ENCODE measurements around the gene EP400.
"Not testable (repeated sequence)": the region's sequence is repeated elsewhere in the genome, so short reads cannot be mapped to it uniquely, and the experiment has no call there.

EP400 gene

DNA sequence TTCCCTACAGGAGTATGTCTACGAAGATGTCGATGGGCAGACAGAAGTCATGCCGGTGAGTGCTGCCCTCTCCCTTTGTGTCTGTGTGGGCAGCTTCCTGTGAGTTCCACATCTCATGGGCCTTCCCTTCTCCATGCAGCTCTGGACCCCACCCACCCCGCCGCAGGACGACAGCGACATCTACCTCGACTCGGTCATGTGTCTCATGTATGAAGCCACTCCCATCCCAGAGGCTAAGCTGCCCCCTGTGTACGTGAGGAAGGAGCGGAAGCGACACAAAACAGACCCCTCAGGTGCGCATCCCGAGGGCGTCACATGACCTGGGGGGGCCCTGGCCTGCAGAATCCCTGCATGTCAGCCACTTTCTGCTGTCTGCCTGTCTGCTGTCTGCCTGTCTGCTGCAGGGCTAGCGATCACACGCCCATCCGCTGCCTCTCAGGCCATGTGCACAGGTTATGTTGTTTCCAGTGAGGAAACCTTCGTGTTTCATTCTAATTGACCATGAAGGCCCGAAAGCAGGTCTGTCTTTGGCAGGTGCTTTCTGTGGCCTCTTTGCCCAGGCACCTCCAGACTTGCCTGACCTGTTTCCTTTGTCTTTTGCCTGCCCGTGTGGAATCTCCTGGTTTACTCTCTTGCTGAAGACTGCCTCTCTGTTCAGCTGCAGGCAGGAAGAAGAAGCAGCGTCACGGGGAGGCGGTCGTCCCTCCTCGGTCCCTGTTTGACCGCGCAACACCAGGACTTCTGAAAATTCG lies 95.1 kb downstream of the EP400 start:
- H3K4me3 ChIP-seq (ENCODE audit: low read depth, low read length), result no peak overlapping the region
- TF ChIP-seq, protein P1, sequence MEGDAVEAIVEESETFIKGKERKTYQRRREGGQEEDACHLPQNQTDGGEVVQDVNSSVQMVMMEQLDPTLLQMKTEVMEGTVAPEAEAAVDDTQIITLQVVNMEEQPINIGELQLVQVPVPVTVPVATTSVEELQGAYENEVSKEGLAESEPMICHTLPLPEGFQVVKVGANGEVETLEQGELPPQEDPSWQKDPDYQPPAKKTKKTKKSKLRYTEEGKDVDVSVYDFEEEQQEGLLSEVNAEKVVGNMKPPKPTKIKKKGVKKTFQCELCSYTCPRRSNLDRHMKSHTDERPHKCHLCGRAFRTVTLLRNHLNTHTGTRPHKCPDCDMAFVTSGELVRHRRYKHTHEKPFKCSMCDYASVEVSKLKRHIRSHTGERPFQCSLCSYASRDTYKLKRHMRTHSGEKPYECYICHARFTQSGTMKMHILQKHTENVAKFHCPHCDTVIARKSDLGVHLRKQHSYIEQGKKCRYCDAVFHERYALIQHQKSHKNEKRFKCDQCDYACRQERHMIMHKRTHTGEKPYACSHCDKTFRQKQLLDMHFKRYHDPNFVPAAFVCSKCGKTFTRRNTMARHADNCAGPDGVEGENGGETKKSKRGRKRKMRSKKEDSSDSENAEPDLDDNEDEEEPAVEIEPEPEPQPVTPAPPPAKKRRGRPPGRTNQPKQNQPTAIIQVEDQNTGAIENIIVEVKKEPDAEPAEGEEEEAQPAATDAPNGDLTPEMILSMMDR (IDR thresholded peaks at IDR 0.05; ENCODE audit: low read depth, low read length), result no peak
- no peak for DNase-seq (ENCODE audit: low read depth, low spot score)
- in situ Hi-C loops (cut with HindIII; ENCODE audit: low sequenced_read_pairs), result no loop called here

DNA sequence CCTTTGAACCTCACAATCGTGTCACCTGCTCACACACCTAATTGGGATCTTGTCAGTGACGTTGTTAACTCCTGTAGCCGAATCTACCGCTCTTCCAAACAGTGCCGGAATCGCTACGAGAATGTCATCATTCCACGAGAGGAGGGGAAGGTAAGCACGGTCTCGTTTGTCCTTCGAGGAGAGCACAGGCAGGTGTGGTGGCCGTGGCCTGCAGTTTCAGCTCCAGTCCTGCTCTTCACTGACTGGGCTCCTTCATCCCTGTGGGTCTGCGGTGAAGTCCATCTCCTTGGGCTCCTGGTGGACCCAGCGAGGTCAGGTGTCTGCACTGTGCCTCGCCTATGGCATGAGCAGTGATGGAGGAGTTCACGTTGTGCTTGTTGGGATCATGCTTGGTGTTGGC lies 96.0 kb downstream of the EP400 start:
- in situ Hi-C loops (cut with HindIII; ENCODE audit: low sequenced_read_pairs), result no loop called here
- no peak overlapping the region for H3K4me3 ChIP-seq (ENCODE audit: low read depth, low read length)
- no peak for DNase-seq (ENCODE audit: low read depth, low spot score)
- TF ChIP-seq, protein P1 (IDR thresholded peaks at IDR 0.05; ENCODE audit: low read depth, low read length), result no peak

DNA sequence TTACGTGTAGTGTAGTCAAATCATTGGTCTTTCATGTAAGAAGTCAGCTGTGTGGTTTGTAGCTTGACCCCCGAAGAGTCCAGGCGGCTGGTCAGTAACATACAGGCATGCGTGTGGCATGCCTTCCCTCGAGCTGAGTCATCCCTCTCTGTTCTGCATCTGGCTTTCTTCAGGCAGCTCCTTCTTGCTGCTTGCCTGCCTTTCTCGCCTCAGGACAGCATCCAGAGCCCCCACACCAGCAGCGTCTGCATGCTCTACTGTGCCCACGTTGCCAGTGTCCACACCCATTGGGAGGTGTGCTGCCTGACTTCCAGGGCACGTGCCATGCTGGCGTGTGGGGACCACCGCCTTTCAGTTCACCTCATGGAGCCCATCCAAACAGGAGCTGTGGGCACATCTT lies 96.8 kb downstream of the EP400 start:
- DNase-seq (ENCODE audit: low read depth, low spot score), result peak; percentile 88
- TF ChIP-seq, protein P1 (IDR thresholded peaks at IDR 0.05; ENCODE audit: low read depth, low read length), result no peak
- in situ Hi-C loops (cut with HindIII; ENCODE audit: low sequenced_read_pairs), result no loop called here
- no peak overlapping the region for H3K4me3 ChIP-seq (ENCODE audit: low read depth, low read length)

DNA sequence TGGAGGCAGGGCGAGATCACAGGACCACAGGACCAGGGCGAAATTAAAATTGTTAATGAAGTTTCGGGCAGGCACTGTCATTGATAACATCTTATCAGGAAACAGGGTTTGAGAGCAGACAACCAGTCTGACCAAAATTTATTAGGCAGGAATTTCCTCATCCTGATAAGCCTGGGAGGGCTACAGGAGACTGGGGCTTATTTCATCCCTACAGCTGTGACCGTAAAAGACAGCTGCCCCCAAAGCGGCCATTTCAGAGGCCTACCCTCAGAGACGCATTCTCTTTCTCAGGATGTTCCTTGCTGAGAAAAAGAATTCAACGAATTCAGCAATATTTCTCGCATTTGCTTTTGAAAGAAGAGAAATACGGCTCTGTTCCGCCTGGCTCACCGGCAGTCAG lies 97.9 kb downstream of the EP400 start:
- H3K4me3 ChIP-seq (ENCODE audit: low read depth, low read length); in situ Hi-C loops (cut with HindIII; ENCODE audit: low sequenced_read_pairs); DNase-seq (ENCODE audit: low read depth, low spot score): not testable (repeated sequence)

DNA sequence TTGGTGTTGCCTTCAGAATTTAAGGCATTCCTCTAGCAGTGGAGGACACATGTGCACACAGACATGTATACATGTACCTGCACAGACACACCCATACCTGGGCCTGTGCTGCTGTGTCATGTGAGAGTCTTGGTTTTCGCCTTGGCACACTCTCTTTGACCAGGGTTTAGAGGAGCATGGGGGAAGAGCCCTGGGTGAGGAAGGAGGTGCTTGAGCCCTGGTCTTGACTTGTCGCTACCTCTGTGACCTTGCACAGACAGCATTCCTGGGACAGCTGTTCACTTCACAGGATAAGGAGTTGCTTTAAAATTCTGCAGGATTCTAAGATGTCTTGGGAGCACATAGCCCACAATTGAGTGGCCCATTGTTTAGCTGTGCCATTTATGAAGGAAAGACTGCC lies 99.7 kb downstream of the EP400 start:
- H3K4me3 ChIP-seq (ENCODE audit: low read depth, low read length), result no peak overlapping the region
- TF ChIP-seq, protein P1 (IDR thresholded peaks at IDR 0.05; ENCODE audit: low read depth, low read length), result no peak
- no peak for DNase-seq (ENCODE audit: low read depth, low spot score)
- in situ Hi-C loops (cut with HindIII; ENCODE audit: low sequenced_read_pairs), result no loop called here

DNA sequence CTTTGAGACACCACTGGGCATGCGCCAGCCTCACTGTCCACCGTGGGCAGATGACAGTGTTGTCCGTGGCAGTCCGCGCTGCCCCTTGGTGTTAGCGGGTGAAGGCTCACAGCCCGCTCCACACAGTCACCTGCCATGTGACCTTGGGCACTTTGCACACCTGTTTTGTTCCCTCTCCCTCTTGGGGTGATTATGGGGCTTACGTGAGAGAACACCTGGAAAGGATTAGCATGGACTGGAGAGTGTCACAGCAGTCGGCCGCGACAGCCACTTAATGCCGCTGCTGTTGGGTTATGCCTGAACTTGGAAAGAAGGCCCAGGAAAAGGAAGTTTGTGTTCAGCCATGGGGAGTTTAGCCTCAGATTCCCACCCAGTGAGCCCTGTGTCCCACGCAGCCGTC lies 100.1 kb downstream of the EP400 start:
- no peak for DNase-seq (ENCODE audit: low read depth, low spot score)
- TF ChIP-seq, protein P1 (IDR thresholded peaks at IDR 0.05; ENCODE audit: low read depth, low read length), result no peak
- in situ Hi-C loops (cut with HindIII; ENCODE audit: low sequenced_read_pairs), result no loop called here
- H3K4me3 ChIP-seq (ENCODE audit: low read depth, low read length), result no peak overlapping the region

DNA sequence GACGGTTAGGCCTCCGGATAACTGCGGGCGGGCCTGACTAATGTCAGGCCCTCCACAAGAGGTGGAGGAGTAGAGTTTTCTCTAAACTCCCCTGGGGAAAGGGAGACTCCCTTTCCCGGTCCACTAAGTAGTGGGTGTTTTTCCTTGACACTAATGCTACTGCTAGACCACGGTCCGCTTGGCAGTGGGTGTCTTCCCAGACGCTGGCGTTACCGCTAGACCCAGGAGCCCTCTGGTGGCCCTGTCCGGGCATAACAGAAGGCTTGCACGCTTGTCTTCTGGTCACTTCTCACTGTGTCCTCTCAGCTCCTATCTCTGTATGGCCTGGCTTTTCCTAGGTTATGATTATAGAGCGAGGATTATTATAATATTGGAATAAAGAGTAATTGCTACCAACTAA lies 102.0 kb downstream of the EP400 start:
- TF ChIP-seq, protein P1 (IDR thresholded peaks at IDR 0.05; ENCODE audit: low read depth, low read length), result peak; percentile 34
- H3K4me3 ChIP-seq (ENCODE audit: low read depth, low read length); in situ Hi-C loops (cut with HindIII; ENCODE audit: low sequenced_read_pairs): not testable (repeated sequence)
- DNase-seq (ENCODE audit: low read depth, low spot score), result peak; percentile 12
